Kidney (tissue), 14 donors: ENCODE results near the gene GNG7. TPM values are rescaled to one million over a fixed set of nuclear protein-coding genes. Genes with fewer than 3 reads are reported as not detected.
"Not testable (repeated sequence)": the region's sequence is repeated elsewhere in the genome, so short reads cannot be mapped to it uniquely, and the experiment has no call there.

ENCODE experiments used
- DNase-seq, 5 donors: peaks; one replicate each; pipeline ENCODE4 v3.0.0-alpha.2; 2013 to 2020
- FAIRE-seq: peaks from 2 replicates; lab custom pipeline; 2012; peaks lifted over from hg19 to GRCh38; lab: Jason Lieb, UNC
- H3K27ac ChIP-seq, 2 donors: one replicate each; pipeline ENCODE4 v1.7.0; 2013; ENCODE audit warnings: low read depth in 2 of 2, low read length in 2 of 2, inconsistent platforms in 1 of 2
- H3K27me3 ChIP-seq: one replicate; pipeline ENCODE4 v1.7.1; 2013; ENCODE audit warnings: low read length, inconsistent platforms; ENCODE audit not compliant: control insufficient read depth, insufficient read depth
- H3K36me3 ChIP-seq, 3 donors: one replicate each; pipeline versions ENCODE4 v1.7.0 to v1.7.1; 2013; ENCODE audit warnings: low read length in 3 of 3, control low read depth in 1 of 3, inconsistent platforms in 1 of 3; ENCODE audit not compliant: insufficient read depth in 3 of 3, control insufficient read depth in 2 of 3
- H3K4me1 ChIP-seq, 3 donors: one replicate each; pipeline versions ENCODE4 v1.7.0 to v1.7.1; 2013; ENCODE audit warnings: low read length in 3 of 3, inconsistent platforms in 1 of 3, low read depth in 1 of 3; ENCODE audit not compliant: control insufficient read depth in 2 of 3, insufficient read depth in 2 of 3
- H3K4me3 ChIP-seq, 3 donors: one replicate each; pipeline versions ENCODE4 v1.7.0 to v1.8.1; 2013; ENCODE audit warnings: low read length in 3 of 3, control low read depth in 1 of 3, inconsistent platforms in 1 of 3
- H3K9ac ChIP-seq, 3 donors: one replicate each; pipeline versions ENCODE4 v1.7.0 to v1.7.1; 2013; ENCODE audit warnings: low read length in 3 of 3, control low read depth in 1 of 3, inconsistent platforms in 1 of 3
- H3K9me3 ChIP-seq, 3 donors: one replicate each; pipeline versions ENCODE4 v1.7.0 to v1.7.1; 2013; ENCODE audit warnings: low read length in 3 of 3, control low read depth in 1 of 3, inconsistent platforms in 1 of 3; ENCODE audit not compliant: control insufficient read depth in 2 of 3, insufficient read depth in 1 of 3
- CTCF ChIP-seq: IDR thresholded peaks from 3 replicates; pipeline ENCODE4 v1.5.1; 2012; ENCODE audit warnings: mild to moderate bottlenecking, moderate library complexity, borderline replicate concordance; ENCODE audit not compliant: insufficient read depth; ENCODE audit errors: extremely low read depth
- intact Hi-C: fragments of 100-400 bp; cut with DNase I; formaldehyde crosslinking; loops from one replicate; pipeline ENCODE4 v1.11.1; 2022
- polyA plus RNA-seq: library from polyadenylated mRNA; stranded (reverse); fragments of 350-450 nt; fragmentation: Illumina TruSeq; extraction: RNeasy Lipid Tissue Mini Kit (QIAGEN cat#74804); gene quantifications from one replicate; pipeline ENCODE4 v1.2.3, GENCODE V29; 2014; ENCODE audit warnings: low read depth, low replicate concordance; ENCODE audit not compliant: insufficient read depth
- total RNA-seq: library from RNA; stranded (reverse); fragmentation: NEBNext Ultra II Directional; extraction: Animal tissue kit (Norgen Biotek cat#: 25700); gene quantifications from one replicate; pipeline ENCODE4 v1.2.1, GENCODE V29; 2021
- donor health status: control.
- donor health status: control.
- donor health status: control.
- donor health status: control.
- donor health status: control.
- donor health status: DM: yes; HTN: yes; CAD: no.
- donor health status: Normal renal cell carcinoma (clear cell type).

The GNG7 gene
- total and polyA plus RNA-seq, 2 donors from 2014 or later: 9.9 to 13.4 TPM

GRCh38 chr19:2653710-2654707 is 48.5 kb downstream of the GNG7 start:
- intact Hi-C loops: no loop called here
- FAIRE-seq: no peak
- Histone ChIP-seq H3K36me3 (no peaks in the 10 kb centered on the region), H3K9me3 (no peaks in the 10 kb centered on the region), H3K27me3 (no peaks in the 10 kb centered on the region), H3K4me3 (no peak overlapping the region), H3K4me1 (no peaks in the 10 kb centered on the region), H3K27ac (no peak overlapping the region), H3K9ac (no peak overlapping the region)
- TF ChIP-seq CTCF: no peak
- DNase-seq: no peak

- FAIRE-seq: no peak
- DNase-seq: no peak
- H3K9ac ChIP-seq: no peak overlapping the region
- no peaks in the 10 kb centered on the region for H3K27me3 ChIP-seq
- intact Hi-C loops: no loop called here
- H3K36me3 ChIP-seq: no peaks in the 10 kb centered on the region
- no peaks in the 10 kb centered on the region for H3K4me1 ChIP-seq
- no peak for TF ChIP-seq CTCF
- no peak overlapping the region for H3K4me3 ChIP-seq
- H3K27ac ChIP-seq: no peak overlapping the region
- H3K9me3 ChIP-seq: no peaks in the 10 kb centered on the region
Observed at GRCh38 chr19:2653218-2653617, 49.3 kb downstream of the GNG7 start.

- Histone ChIP-seq H3K27ac (no peak overlapping the region), H3K36me3 (no peaks in the 10 kb centered on the region), H3K9ac (no peak overlapping the region), H3K4me1 (no peaks in the 10 kb centered on the region), H3K4me3 (no peak overlapping the region), H3K9me3 (no peaks in the 10 kb centered on the region), H3K27me3 (no peaks in the 10 kb centered on the region)
- no peak for TF ChIP-seq CTCF
- intact Hi-C loops: no loop called here
- DNase-seq (no peak), FAIRE-seq (no peak)
Observed at GRCh38 chr19:2652504-2653099, 49.9 kb downstream of the GNG7 start.

- H3K36me3 ChIP-seq, H3K27me3 ChIP-seq, H3K27ac ChIP-seq, FAIRE-seq, H3K4me3 ChIP-seq, H3K9ac ChIP-seq, H3K4me1 ChIP-seq, DNase-seq, H3K9me3 ChIP-seq, intact Hi-C loops: not testable (repeated sequence)
Observed at GRCh38 chr19:2651002-2651733, 51.3 kb downstream of the GNG7 start.
